Measurements from ENCODE around the gene SNRPD3. TPM values are rescaled to one million over a fixed set of nuclear protein-coding genes. Genes with fewer than 3 reads are reported as not detected.

SNRPD3 gene
- total RNA-seq, 1 donor from 2014 or later, result 302 TPM

GRCh38 chr22:24576778-24577177, 21.0 kb downstream of the SNRPD3 start:
- no peak overlapping the region for H3K4me2 ChIP-seq
- peaks cover 4% of the 10 kb centered on the region for H3K36me3 ChIP-seq
- DNase-seq (ENCODE audit: low spot score), result no peak
- H3K4me1 ChIP-seq, result no peaks in the 10 kb centered on the region
- H3K9ac ChIP-seq, result no peak overlapping the region
- no peak overlapping the region for H3K4me3 Mint-ChIP-seq
- H3K27ac Mint-ChIP-seq, result no peak overlapping the region
- H3K4me3 ChIP-seq, result no peak overlapping the region
- no peak overlapping the region for H3K27ac ChIP-seq
- no peak for TF ChIP-seq EZH2 (IDR thresholded peaks at IDR 0.05)
- no peak for TF ChIP-seq CTCF (IDR thresholded peaks at IDR 0.05)
- no peak for TF ChIP-seq EZH2phosphoT487 (IDR thresholded peaks at IDR 0.05)
- H3K27me3 ChIP-seq, result no peaks in the 10 kb centered on the region
- H3K27me3 Mint-ChIP-seq (ENCODE audit: insufficient read depth, low read depth), result peaks cover 2% of the 10 kb centered on the region
- no peaks in the 10 kb centered on the region for H3K79me2 ChIP-seq (ENCODE audit: low read depth)
- H3F3A ChIP-seq (ENCODE audit: low read depth), result peaks cover 32% of the 10 kb centered on the region
- no peaks in the 10 kb centered on the region for H3K4me1 Mint-ChIP-seq
- H3K9me3 Mint-ChIP-seq, result no peaks in the 10 kb centered on the region
- H3K9me3 ChIP-seq (ENCODE audit: low read depth), result no peaks in the 10 kb centered on the region
- H2AFZ ChIP-seq (replicated peaks), result no peak overlapping the region
- peaks cover 26% of the 10 kb centered on the region for H3K36me3 Mint-ChIP-seq
- H4K20me1 ChIP-seq (ENCODE audit: low read depth), result peaks cover 2% of the 10 kb centered on the region

DNA sequence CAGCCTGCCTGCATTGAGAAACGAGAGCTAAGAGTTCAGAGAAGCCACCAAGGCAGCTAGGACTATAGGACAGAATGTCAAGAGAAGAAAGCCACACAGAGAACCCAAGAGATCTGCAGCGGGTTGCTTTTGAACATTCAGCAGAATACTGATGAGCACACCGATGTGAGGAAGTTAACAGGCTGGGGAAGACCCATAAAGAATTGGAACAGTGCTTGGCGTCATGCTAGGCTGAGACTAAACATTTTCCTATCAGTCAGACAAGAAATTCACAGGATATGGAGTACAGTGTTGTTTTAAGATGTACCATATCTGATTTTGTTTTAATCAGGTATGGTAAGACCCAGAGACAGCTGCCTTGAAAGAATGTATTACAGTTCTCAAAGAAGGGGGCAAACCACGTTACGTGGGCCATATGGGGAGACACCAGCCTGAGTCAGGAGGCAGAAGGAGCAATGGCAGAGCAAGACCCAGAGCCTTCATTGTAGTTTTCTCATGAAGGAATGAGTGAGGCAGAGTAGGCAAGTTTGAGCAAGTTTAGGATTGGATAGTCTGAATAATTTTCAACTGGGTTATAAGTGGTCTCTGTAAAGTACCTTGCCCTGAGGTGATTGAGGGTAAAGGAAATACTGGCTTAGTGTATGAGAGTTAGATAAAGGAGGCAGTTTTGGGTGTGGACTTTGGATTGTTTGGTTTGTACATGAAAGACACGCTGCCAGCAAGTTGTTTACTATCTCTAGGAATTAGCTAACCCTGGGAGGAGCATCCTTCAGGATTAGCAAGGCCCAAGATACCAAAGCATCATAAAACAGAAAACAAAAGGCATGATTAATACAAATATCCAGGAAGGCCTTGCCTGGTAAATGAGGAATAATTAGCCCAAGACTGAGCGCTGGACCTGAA, 22.8 kb downstream of the SNRPD3 start:
- TF ChIP-seq EZH2 (IDR thresholded peaks at IDR 0.05) (no peak), EZH2phosphoT487 (IDR thresholded peaks at IDR 0.05) (no peak), CTCF (IDR thresholded peaks at IDR 0.05) (no peak)
- Histone ChIP-seq H2AFZ (replicated peaks) (no peak overlapping the region), H4K20me1 (ENCODE audit: low read depth) (peaks cover 2% of the 10 kb centered on the region), H3K4me2 (no peak overlapping the region), H3K9me3 (ENCODE audit: low read depth) (no peaks in the 10 kb centered on the region), H3K9ac (no peak overlapping the region), H3K79me2 (ENCODE audit: low read depth) (no peaks in the 10 kb centered on the region), H3K27ac (peak overlapping the region; percentile 74), H3K4me3 (no peak overlapping the region), H3F3A (ENCODE audit: low read depth) (peaks cover 32% of the 10 kb centered on the region), H3K36me3 (no peaks in the 10 kb centered on the region), H3K4me1 (no peaks in the 10 kb centered on the region), H3K27me3 (no peaks in the 10 kb centered on the region)
- peaks cover 2% of the 10 kb centered on the region for H3K27me3 Mint-ChIP-seq (ENCODE audit: insufficient read depth, low read depth)
- no peak overlapping the region for H3K4me3 Mint-ChIP-seq
- H3K4me1 Mint-ChIP-seq, result no peaks in the 10 kb centered on the region
- no peak for DNase-seq (ENCODE audit: low spot score)
- H3K27ac Mint-ChIP-seq, result no peak overlapping the region
- H3K9me3 Mint-ChIP-seq, result no peaks in the 10 kb centered on the region
- peaks cover 15% of the 10 kb centered on the region for H3K36me3 Mint-ChIP-seq

GRCh38 chr22:24579258-24579601, 23.4 kb downstream of the SNRPD3 start:
- Histone ChIP-seq H3K27ac (peak overlapping the region; percentile 2), H3K9ac (no peak overlapping the region), H4K20me1 (ENCODE audit: low read depth) (peaks cover 2% of the 10 kb centered on the region), H3K4me2 (no peak overlapping the region), H3F3A (ENCODE audit: low read depth) (peaks cover 32% of the 10 kb centered on the region), H3K36me3 (no peaks in the 10 kb centered on the region), H3K79me2 (ENCODE audit: low read depth) (no peaks in the 10 kb centered on the region), H3K4me3 (no peak overlapping the region), H3K4me1 (no peaks in the 10 kb centered on the region), H2AFZ (replicated peaks) (no peak overlapping the region), H3K27me3 (no peaks in the 10 kb centered on the region), H3K9me3 (ENCODE audit: low read depth) (no peaks in the 10 kb centered on the region)
- Mint-ChIP-seq H3K27me3 (ENCODE audit: insufficient read depth, low read depth) (peaks cover 4% of the 10 kb centered on the region), H3K27ac (no peak overlapping the region), H3K4me1 (no peaks in the 10 kb centered on the region), H3K9me3 (no peaks in the 10 kb centered on the region), H3K36me3 (peaks cover 15% of the 10 kb centered on the region), H3K4me3 (no peak overlapping the region)
- TF ChIP-seq EZH2phosphoT487 (IDR thresholded peaks at IDR 0.05) (no peak), CTCF (IDR thresholded peaks at IDR 0.05) (no peak), EZH2 (IDR thresholded peaks at IDR 0.05) (no peak)
- no peak for DNase-seq (ENCODE audit: low spot score)

Data from neural progenitor cell (in vitro differentiated cells).